Keratinocyte (primary cell): Measurements from ENCODE around the gene NPLOC4.

Source experiments
- EZH2 ChIP-seq: IDR thresholded peaks from one replicate; pipeline ENCODE4 v1.6.1; 2012; ENCODE audit warnings: inconsistent platforms, mild to moderate bottlenecking, low read length, moderate library complexity
- TF ChIP-seq, protein P1 (sequence below), 3 experiments: IDR thresholded peaks in 1 of 3; conservative IDR thresholded peaks in 1 of 3; optimal IDR thresholded peaks in 1 of 3; 2 replicates in 2 of 3; 3 replicates in 1 of 3; pipeline versions ENCODE3 to v1.5.1; 2011; ENCODE audit warnings: low read length in 3 of 3, mild to moderate bottlenecking in 3 of 3, moderate library complexity in 2 of 3, control low read depth in 1 of 3, inconsistent platforms in 1 of 3; ENCODE audit not compliant: insufficient read depth in 2 of 3; ENCODE audit errors: extremely low read depth in 1 of 3

DNA sequence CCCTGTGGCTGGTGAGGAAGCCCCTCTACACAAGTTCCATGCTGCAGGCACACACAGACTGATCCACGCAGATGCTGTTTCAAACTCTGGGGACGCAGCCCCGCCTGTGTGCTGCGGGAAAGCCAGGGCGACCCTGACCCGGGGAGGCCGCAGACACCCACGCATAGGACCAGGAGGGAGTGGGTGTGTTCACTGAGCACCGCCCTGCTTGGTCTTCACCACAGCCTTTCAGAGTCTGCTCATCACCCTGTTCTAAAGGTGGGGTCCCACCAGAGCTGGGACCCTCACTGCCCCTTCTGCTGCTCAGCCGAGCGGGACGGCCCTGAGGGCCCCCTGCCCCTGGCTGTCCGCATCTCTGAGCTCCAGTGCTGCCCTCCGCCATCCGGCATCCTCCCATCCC, 7.6 kb upstream of the NPLOC4 start:
- TF ChIP-seq, protein P1, sequence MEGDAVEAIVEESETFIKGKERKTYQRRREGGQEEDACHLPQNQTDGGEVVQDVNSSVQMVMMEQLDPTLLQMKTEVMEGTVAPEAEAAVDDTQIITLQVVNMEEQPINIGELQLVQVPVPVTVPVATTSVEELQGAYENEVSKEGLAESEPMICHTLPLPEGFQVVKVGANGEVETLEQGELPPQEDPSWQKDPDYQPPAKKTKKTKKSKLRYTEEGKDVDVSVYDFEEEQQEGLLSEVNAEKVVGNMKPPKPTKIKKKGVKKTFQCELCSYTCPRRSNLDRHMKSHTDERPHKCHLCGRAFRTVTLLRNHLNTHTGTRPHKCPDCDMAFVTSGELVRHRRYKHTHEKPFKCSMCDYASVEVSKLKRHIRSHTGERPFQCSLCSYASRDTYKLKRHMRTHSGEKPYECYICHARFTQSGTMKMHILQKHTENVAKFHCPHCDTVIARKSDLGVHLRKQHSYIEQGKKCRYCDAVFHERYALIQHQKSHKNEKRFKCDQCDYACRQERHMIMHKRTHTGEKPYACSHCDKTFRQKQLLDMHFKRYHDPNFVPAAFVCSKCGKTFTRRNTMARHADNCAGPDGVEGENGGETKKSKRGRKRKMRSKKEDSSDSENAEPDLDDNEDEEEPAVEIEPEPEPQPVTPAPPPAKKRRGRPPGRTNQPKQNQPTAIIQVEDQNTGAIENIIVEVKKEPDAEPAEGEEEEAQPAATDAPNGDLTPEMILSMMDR (optimal IDR thresholded peaks at IDR 0.05 in 1 of 3, IDR thresholded peaks at IDR 0.05 in 1 of 3, conservative IDR thresholded peaks at IDR 0.05 in 1 of 3; ENCODE audit: extremely low read depth in 1 of 3, insufficient read depth in 2 of 3, low read length in 3 of 3) = no peak
- no peak for TF ChIP-seq EZH2
